GM20431 (cell line): ENCODE data around the gene HPN.

ENCODE experiments used
- in situ Hi-C: fragments of 300-500 bp; cut with MseI, MboI; formaldehyde crosslinking; loops from one replicate; pipeline ENCODE4 v1.15.0; 2020; ENCODE audit warnings: low sequenced_read_pairs; ENCODE audit not compliant: unreplicated experiment

The HPN gene

DNA sequence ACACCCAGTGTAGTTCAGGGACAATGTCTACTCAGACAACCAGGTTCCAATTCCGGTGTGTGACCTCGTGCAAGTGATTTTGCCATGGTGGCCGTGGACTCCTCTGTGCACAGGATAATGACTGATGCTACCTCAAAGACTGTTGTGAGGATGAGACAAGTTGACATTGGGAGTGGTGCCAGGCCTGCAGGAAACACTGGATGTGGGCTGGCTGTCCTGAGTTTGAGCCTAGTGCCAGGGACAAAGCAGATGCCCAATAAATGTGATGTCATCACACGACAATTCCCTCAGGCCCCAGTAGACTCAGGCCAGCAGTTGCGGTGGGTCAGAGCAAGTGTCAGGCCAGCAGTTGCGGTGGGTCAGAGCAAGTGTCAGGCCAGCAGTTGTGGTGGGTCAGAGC lies 17.4 kb upstream of the HPN start:
- in situ Hi-C loops, result loop anchor here (10.0 kb wide), 1 partner anchor 49 kb away; no protein-coding TSS in a partner anchor

- in situ Hi-C loops, result loop anchor here (10.0 kb wide), 1 partner anchor 51 kb away; no protein-coding TSS in a partner anchor
Measured at GRCh38 chr19:35025969-35026368, 15.6 kb upstream of the HPN start.

GRCh38 chr19:35026418-35026817 lies 15.1 kb upstream of the HPN start:
- in situ Hi-C loops, result loop anchor here (10.0 kb wide), 1 partner anchor 52 kb away; no protein-coding TSS in a partner anchor

DNA sequence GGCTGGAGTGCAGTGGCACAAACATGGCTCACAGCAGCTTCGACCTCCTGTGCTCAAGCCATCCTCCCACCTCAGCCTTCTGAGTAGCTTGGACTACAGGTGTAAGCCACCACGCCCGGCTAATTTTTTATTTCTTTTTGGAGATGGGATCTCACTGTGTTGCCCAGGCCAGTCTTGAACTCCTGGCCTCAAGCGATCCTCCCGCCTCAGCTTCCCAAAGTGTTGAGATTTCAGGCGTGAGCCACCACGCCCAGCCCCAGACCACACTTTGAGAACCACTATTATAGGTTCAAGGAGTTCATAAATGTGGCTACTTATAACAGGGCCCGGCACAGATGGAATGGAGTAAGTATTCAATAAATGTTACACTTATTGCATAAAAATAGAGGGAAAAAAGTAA lies 14.5 kb upstream of the HPN start:
- in situ Hi-C loops, result loop anchor here (10.0 kb wide), 1 partner anchor 52 kb away; no protein-coding TSS in a partner anchor

- in situ Hi-C loops, result loop anchor here (10.0 kb wide), 1 partner anchor 53 kb away; no protein-coding TSS in a partner anchor
Measured at GRCh38 chr19:35027851-35028599, 13.5 kb upstream of the HPN start.

DNA sequence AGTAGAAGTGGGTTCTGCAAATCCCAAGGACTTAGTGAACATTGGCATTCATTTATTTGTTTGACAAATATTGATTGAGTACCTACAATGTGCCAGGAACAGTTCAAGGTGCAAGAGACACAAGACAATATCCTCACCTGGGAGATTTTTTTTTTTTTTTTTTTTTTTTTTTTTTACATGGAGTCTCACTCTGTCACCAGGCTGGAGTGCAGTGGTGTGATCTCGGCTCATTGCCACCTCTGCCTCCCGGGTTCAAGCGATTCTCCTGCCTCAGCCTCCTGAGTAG lies 13.0 kb upstream of the HPN start:
- in situ Hi-C loops, result loop anchor here (10.0 kb wide), 1 partner anchor 54 kb away; no protein-coding TSS in a partner anchor

DNA sequence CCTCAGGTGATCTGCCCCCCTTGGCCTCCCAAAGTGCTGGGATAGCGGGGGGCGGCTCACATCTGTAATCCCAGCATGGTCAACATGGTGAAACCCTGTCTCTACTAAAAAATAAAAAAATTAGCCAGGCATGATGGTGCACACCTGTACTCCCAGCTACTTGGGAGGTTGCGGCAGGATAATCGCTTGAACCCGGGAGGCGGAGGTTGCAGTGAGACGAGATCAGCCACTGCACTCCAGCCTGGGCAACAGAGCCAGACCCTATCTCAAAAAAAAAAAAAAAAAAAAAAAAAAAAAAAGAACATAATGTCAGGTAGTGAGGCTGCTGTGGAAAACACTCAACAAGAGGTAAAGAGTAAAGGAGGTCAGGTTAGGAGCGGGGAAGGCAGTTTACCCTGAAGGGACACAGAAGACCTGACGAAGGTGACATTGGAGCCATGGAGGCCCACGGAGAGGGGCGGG lies 12.2 kb upstream of the HPN start:
- in situ Hi-C loops, result loop anchor here (10.0 kb wide), 1 partner anchor 55 kb away; no protein-coding TSS in a partner anchor

DNA sequence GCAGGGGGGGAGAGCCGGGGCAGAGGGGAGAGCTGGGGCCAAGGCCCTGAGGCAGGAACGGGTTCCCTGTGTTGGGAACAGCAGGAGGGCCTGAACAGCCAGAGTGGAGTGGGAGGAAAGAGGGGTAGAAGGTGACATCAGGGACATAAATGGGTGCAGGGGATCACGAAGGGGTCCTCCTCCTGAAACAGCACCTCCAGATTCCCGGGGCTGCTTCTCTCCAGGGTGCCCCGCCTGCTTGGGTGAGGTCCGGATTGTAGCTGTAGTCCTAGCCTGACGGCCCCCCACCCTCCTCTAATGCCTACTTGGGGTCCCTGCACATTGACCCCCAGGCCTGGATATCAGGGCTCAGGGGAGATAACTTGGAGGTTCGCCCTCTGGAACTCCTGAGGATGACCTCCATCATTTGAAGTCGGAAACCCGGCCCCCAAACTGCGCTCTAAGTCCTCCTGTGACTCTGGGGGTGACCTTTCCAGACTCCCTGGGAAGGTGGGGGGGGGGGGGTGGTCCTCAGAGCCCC lies 11.7 kb upstream of the HPN start:
- in situ Hi-C loops, result loop anchor here (10.0 kb wide), 1 partner anchor 55 kb away; no protein-coding TSS in a partner anchor

- in situ Hi-C loops, result no loop called here
Measured at GRCh38 chr19:35030257-35031071, 11.1 kb upstream of the HPN start, which contains the start of gene SCN1B. Gene SCN1B (plus strand): TSS chr19:35030470. CDS start chr19:35030821, 351 bp downstream.

GRCh38 chr19:35031072-35031881 lies 10.2 kb upstream of the HPN start:
- in situ Hi-C loops, result no loop called here

GRCh38 chr19:35032356-35032865 lies 9.1 kb upstream of the HPN start:
- in situ Hi-C loops, result no loop called here

DNA sequence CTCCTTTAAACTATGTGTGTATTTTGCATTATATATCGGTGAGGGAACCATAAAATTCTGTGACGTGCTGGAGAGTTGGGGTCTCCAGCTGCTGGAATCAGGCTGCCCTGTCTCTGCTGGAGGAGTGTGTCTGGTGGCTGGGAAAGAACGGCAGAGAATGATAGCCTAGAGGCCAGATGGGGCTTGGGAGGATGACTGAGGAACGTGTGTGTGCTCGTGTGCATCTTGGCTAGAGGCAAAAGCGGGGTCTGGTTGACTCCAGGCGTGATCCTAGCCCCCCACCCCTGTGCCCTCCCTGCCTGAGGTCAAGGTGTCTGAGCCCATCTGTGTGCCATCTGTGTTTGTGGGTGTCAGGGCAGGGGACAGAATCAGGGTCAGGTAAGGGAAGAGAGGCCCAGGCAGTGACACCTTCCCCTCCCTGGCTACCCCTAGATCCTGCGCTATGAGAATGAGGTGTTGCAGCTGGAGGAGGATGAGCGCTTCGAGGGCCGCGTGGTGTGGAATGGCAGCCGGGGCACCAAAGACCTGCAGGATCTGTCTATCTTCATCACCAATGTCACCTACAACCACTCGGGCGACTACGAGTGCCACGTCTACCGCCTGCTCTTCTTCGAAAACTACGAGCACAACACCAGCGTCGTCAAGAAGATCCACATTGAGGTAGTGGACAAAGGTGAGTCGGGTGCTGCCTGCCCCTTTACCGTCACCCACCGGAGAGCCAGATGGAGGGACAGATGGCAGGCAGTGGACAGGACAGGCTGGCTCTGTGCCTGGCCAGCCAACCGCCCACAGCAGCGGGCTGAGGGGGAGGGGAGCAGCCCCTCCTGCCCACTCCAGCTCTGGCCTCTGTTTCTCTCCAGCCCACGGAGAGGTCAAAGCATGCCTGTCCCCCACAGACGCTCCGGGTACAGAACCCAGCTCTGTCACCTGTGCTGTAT lies 8.2 kb upstream of the HPN start:
- in situ Hi-C loops, result no loop called here

DNA sequence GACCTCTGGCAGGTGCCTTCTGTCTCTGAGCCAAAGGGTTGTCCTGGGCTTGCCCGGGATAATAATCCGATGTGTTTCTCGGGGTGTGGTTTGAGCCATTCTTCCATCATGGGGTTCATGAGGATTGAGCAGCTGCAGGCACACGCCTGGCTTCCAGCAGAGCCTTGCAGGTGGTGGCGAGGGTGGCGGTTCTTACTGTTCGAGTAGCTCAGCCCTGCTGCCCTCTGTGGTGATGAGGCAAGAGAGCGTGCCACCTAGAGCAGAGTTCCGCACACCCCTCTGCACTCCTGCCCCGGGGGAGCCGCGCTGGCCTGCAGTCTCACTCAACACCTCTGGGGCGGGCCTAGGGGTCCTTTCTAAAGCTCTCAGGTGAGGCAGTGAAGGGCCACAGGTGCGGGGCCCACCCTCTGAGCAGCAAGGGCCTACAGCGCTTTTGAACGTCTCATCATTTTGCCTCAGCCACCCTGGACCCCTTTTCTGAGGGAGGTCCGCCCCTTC lies 7.5 kb upstream of the HPN start:
- in situ Hi-C loops, result no loop called here

GRCh38 chr19:35034588-35035382 lies 6.7 kb upstream of the HPN start:
- in situ Hi-C loops, result no loop called here

- in situ Hi-C loops, result no loop called here
Measured at GRCh38 chr19:35037716-35038622, 3.6 kb upstream of the HPN start.

- in situ Hi-C loops, result no loop called here
Measured at GRCh38 chr19:35038623-35039512, 2.7 kb upstream of the HPN start.
